ENCODE results near the gene MPDZ.

Gene MPDZ, protein sequence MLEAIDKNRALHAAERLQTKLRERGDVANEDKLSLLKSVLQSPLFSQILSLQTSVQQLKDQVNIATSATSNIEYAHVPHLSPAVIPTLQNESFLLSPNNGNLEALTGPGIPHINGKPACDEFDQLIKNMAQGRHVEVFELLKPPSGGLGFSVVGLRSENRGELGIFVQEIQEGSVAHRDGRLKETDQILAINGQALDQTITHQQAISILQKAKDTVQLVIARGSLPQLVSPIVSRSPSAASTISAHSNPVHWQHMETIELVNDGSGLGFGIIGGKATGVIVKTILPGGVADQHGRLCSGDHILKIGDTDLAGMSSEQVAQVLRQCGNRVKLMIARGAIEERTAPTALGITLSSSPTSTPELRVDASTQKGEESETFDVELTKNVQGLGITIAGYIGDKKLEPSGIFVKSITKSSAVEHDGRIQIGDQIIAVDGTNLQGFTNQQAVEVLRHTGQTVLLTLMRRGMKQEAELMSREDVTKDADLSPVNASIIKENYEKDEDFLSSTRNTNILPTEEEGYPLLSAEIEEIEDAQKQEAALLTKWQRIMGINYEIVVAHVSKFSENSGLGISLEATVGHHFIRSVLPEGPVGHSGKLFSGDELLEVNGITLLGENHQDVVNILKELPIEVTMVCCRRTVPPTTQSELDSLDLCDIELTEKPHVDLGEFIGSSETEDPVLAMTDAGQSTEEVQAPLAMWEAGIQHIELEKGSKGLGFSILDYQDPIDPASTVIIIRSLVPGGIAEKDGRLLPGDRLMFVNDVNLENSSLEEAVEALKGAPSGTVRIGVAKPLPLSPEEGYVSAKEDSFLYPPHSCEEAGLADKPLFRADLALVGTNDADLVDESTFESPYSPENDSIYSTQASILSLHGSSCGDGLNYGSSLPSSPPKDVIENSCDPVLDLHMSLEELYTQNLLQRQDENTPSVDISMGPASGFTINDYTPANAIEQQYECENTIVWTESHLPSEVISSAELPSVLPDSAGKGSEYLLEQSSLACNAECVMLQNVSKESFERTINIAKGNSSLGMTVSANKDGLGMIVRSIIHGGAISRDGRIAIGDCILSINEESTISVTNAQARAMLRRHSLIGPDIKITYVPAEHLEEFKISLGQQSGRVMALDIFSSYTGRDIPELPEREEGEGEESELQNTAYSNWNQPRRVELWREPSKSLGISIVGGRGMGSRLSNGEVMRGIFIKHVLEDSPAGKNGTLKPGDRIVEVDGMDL (N-terminal part only)

DNA sequence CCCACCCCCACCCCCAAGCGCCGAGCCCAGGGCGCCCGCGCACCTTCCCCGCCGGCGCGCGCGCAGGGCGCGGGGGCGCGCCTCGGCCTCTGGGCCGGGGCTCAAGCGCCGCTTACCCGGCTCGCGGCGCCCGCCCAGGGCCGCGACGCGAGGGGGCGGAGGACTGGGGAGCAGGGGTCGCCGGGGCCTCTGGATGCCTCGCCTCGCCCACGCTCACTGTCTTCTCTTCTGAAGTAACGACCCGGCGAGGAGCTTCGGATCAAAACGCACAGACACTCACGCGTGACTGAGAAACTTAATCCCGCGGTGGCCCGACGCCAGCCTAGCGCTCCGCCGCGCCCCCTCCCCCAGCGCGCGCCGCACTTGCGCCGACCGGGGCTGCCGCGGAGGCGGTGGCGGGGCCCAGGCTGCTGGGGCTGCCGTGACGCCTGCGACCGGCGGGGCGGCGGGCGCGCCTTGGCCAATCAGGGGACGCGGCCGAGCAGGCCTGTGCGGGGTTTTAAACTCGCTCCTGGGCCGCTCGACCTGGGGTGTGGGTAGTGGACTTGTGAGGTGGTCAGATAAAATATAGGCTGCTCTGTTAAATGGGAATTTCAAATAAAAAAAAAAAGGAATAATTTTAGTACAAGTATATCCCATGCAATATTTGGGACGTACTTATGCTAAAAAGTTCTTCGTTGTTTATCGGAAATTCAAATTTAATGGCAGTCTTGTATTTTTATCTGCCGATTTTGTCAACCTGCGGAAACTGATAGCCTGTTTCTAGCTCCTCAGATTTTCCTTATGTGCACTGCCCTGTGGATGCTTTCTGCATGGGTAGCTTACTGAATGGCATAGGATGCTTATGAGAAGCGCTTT, at the start of gene MPDZ:
Gene MPDZ (minus strand): TSS at position 409 of the 858 bp plus-strand sequence. CDS start 29,377 bp downstream, outside the sequence.
- DNase-seq, result no peak

DNA sequence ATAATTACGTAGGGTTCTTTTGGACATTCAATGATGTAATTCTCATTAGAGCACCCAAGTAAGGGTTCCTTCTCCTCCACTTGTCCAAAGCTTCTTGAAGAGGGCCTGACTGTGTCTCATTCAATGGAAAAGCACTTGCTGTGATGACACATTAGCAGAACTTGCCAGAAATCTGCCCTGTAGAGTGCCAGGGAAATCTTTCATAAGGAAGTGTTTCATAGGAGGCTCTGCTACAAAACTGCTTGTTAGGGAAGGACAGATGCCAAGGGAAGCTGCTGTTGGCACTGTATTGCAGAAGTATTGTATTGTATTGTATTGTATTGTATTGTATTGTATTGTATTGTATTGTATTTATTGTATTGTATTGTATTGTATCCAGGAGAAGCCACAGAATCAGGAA, 45.5 kb upstream of the MPDZ start:
- DNase-seq, result no peak

DNA sequence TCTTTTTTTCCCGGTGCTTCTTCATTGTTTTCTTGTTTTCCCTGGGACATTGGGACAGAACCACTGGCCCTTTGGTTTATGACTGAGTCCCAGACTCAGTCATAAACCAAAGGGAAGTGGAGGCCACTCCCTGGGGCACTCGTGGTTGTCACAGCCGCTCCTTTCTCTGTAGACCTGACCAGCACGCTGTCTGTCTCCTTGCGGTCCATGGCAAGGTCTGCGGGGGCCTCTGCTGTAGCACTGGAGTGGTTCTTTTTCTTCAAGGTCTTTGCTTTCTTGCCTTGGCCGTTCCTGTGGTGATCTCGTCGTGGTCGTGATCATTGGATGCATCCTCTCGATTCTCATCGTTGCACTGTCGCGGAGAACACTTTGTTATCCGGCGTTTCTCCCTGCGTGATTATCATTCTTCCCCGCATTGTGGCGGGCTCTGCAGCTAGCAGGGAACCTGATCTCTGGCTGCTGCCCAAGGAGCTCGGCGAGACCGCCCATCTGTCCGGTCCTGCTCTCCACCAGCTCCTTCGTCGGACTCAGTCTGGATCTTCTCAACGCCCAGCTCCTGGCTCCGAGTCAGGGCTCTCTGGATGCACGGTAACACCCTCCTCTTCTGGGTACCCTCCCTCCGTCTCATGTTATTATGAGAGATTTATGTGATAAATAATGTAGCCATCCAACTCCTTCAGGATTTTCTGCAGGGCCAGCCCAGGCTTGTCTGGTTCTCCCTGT, 43.5 kb upstream of the MPDZ start:
- no peak for DNase-seq

DNA sequence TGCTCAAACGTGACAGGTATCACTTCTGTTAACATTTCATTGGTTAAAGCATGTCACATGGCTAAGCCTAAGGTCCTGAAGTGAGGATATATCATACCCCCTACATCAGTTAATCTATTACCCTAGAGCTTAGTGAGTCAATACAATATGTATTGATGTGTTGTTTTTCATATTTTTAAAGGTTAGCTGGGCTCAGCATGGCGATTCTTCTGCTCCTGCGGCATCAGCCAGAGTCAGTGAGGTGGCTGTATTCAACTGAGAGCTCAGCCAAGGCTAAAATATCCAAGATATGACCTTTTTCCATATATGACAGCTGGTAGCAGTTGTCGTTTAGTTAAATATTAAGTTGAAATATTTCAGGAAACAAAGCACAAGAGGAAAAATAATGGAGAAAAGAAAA, 38.5 kb upstream of the MPDZ start:
- no peak for DNase-seq

DNA sequence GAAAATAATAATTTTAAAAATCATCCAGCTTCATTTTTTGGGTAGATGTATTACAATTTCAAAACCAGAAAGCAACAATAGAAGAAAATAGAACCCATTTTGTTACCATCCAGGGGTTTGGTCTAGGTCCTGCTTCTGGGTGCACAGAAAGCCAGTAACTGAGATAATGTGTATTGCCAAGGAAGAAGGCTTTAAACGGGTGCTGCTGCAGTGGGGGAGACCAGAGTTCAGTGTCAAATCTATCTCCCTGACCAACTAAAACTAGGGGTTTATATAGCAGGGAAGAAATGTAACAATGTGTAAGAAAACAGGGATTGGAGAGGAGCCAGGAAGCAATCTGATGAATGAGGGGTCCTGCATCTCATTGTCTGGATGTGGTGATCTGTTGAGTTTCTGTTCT, 17.5 kb upstream of the MPDZ start:
- no peak for DNase-seq

DNA sequence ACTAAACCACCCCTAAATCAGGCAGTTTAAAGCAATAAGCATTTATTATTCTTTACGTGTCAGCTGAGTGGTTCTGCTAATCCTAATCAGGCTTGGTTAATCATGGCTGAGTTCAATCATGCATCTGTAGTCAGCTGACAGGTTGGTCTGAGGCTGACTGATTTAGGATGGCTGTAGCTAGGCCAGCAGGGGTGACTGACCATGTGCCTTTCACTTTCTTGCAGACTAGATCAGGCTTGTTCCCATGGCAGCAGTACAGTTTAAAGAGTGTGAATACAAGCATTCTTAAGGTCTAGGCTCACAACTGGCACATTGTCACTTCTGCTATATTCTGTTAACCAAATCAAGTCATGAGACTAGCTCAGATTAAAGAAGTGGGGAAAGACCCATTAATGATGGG, 16.1 kb upstream of the MPDZ start:
- DNase-seq, result no peak

DNA sequence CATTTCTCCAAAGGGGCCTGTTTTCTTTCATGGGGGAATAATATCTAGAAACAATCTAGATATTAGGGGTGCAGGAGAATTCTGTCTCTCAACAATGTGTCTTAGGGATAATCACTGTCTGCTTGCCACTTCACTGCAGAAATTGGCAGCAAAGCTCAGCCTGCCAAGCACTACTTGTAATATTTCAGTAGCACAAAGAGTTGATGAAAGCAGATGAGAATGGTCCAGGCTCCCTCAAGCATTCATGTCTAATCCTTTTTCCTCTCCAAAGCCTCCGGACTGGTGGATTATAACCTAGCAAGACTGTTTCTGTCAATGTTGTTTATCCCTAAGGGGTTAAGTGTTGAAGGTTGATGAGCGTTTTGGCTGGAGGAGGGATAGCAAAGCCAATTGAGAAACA, 13.3 kb upstream of the MPDZ start:
- no peak for DNase-seq

DNA sequence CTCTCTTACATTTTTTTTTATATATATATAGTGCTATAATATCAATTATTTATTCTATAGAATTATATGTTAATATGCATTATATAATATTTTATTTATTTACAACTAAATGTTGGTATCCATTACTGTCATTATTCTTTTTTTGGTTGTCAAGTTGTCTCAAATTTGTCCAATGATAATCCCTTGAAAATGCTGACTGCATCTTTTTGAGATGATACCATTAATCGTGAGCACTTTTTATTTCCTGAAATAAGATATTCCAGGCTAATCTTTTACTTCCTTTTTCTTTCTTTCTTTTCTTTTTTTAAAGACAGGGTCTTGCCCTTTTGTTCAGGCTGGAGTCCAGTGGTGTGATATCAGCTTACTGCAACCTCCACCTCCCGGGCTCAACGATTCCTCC, 12.7 kb upstream of the MPDZ start:
- DNase-seq, result no peak

DNA sequence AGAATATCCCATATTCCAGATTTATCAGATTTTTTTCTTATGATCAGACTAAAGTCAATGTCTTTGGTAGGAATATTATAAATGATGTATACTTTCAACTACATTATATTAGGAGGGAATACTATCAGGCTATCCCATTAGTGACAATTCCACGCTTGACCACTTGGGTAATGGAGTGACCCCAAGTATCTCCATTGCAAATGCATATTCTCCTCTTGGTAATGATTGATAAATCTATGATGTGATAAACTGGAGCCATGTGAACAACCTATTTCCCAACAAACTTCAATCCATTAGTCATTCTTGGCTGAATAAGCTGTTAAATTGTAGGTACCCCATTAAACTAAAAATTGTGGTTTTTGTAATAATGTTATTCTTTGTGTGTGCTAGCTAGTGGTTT, 12.2 kb upstream of the MPDZ start:
- no peak for DNase-seq

DNA sequence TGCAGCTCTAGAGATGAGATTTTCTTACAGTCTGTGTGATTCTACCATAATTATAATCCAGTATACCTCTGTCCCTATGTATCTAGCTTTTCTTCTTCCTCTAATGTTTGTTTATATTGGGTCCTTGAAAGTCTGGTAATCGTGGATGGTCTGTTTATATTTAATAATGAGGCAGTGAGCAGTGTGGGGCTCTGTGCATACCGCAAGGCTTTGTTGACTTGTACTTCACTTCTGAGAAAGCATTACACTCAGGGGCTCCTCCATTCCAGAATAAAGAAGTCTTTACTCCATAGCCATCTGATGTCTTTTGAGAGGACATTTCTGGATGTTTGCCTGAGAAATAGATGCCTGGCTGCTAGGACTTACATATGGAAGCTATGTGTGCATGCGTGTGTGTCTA, 4.5 kb upstream of the MPDZ start:
- no peak for DNase-seq

DNA sequence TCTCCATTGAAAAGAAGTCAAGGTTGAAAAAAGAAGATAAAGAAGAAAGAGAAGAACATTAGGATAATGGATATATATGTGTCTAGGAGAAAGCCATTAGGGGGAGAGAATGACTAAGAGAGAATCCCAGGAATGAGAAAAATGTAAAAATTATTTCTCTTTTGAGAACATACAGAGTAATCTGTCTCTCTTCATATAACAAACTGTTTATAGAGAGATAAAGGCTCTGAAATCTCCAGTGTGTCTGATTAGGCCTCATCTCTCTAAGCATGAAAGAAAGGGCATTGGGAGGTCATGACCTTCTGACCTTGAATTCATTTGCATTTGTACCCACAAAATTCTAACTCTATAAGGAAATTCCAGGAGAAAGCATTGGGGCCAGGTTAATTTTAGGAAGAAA, 3.5 kb upstream of the MPDZ start:
- DNase-seq, result no peak

DNA sequence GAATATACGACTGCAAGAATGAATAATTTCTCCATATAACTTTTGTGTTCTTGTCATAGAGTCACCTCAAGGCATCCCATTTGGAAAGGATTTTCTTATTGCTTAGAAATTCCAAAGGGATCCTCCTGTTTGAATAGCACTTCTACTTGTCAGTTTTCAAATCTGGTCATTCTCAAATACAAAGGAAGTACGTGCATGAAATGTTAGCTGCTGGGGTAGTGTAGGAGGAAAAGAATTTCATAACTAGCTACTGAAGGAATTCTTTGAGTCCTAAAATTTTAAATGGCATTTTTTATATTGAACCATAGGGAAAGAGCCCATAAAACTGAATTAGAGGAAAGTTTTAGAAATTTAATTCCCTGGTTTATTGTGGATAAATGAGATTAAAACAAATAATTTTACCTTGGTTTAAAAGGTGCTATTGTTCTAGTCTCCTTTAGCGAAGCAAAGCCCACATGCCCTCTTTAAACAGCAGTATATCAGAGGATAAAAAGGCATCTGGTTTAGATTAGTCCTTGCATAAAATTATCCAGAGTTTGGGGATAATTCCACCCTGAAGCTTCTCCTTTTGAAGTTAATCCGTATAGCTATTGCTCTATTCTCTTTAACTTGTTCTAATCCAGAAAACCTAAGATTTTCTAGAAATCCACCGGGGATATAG, 2.0 kb upstream of the MPDZ start:
- DNase-seq, result no peak

DNA sequence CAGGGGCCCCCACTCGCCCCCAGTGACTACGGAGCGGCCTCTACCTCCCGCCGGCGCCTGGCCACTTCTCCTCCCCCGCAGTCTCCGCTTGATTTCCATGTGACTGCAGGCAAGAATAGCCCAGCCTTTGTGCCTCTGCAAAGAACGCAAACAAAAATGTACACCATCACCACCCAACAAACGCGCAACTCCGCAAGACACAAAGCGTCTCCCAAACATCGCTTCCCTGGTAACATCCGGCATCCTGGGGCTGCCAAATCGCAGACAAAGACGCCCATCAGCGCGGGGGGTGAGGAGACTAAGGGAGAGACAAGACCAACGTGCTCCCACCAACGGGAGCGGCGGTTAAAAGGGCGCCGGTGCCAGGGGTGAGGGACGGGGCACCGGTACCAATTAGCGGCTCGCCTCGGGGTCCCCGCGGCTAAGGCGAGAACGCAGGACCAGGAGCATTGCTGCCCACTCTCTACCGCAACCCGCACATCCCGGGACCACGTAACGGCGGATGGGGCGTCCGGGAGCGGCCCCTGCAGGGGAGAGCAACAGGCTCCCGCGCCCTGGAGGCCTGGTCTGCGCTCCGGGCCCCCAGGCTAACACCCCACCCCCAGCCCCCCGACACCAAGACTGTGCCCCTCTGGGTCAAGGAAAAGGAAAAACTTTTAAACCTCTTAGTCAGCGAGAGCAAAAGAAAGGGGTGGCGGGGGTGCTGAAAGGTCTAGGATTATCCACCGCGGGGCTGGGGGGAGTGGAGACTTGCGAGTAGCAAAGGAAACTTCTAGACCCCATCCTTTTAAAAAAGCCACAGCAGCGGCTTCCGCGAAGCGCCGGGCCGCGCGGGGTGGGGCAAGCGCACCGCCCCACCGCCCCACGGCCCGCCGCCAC, 885 bp downstream of the MPDZ start:
- no peak for DNase-seq

DNA sequence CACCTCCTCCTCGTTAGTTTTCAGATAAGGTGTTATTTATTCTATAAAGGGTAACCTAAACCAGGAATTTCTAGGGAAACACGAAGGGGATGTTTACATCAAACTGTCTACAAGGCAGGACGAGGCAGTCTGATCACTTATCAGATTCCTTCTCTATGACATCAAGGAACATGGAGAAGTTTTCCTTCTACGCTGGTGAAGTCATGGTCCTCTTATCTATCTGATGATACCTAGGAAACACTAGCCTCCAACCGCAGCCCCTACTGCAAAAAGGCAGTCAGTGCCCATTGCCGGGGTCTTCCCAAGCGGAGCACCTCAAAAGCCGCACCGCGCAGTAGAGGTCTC, 1.5 kb downstream of the MPDZ start:
- no peak for DNase-seq

DNA sequence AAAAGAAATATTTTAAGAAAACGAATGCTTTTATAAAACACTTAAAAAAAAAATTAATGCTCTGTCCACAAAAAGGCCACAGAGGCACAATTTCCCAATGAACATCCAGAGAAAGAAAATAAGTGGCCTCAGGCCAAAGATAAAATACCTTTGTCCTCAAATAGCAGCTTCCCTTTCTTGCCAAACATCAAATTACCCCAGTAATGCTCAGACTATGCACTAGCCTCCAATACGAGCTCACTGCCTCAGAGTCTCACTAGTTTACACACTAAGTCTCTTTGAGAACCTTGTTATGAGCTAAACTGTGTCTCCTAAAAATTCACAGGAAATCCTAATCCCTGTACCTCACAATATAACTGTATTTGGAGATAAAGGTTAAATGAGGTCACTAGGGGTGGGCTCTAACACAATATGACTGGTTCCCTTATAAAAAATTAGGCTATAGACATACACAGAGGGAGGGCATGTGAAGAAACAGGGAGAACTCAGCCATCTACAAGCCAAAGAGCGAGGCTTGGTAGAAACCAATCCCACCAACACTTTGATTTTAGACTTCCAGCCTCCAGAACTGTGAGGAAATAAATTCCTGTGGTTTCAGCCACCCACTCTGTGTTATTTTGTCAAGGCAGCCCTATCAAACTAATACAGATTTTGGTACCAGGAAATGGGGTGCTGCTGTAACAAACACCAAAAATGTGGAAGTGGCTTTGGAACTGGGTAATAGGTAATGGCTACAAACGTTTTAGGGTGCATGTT, 4.4 kb downstream of the MPDZ start:
- no peak for DNase-seq

DNA sequence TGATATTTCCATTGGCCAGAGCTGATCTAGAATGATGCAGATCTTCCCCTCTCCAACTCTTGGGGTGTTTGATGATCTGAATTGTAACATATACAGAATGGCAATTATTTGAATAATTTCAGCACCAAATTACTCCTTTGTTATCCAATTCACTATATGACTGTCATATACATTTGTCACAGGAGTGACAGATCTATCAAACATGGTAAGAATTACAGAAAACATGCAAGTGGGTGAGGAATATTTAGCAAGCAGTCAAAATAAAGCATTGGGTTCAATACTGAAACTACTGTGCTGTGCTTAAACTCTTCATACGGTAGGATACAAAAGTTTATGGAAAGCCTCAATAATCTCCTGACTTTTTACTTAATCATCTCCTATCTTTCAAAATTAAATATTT, 8.8 kb downstream of the MPDZ start:
- DNase-seq, result no peak

DNA sequence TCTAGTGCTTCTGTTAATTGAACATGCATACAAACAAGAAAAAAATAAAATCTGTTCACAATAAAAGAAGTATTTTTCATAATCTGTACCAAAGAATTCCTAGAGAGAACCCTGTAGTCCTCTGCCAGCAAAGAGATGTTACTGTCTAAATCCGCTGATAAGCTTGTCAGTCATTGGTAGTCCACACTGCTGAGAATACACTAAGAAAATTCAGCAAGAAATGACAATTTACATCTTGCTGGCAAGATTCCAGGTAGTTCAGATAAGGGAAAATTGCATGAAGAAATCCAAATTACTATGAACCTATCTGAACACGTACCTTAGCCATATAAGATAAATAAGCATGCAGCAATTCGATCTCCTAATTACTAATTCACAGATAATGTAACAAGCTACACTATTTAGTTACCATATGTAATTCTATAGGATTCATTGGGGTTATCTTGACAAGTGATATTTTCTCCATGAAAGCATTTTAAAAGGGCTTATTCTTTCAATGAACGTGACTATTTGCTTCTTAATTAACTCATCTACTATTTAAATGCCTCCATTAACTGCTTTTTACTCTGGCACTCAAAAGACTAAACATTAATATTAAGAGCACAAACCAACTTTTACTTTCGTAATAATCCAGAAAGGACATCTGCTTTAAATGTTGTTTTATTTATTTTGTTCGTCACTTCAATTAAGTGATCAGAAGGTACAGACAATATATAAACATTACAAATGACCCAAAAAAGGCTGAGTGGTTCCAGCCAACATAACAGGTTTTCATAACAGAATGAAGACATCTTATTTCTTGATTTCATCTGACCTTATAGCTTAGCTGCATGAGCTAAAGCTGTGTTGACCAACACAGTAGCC, 9.7 kb downstream of the MPDZ start:
- no peak for DNase-seq

DNA sequence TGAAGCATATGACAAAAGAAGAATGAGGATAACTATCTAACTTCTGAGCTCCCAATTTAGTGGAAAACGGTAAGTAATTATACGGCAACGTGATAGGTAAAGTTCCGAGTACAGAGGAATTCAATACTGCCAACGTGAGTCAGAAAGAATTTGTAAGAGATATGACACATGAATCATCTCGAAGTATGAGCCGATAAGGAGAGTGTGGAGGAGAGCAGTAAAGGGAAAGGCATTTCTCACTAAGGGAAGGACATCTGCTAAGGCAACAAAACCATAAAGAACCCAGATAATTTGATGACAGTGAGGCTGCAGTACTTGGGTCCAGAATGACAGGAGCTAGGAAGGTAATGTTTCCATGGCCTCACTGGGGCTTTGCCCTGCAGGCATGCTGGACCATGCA, 11.0 kb downstream of the MPDZ start:
- no peak for DNase-seq

DNA sequence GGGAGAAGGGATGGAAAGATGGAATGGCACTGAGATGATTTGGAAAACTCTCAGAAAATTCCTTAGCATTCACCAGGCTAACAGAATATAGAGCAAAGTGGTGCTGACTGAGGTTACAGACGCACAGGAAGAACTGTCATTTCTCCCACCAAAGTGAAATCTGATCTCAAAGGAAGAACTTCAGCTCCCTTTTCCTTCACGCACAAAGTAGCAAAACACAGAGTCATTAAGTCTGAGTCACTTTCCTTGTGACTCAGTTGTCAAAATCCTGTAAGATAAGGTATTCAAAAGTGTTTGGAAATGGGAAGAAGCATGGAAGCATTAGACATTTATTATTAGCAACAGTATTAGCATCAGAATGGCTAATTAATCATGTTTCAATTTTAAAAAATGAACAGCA, 11.7 kb downstream of the MPDZ start:
- no peak for DNase-seq

All from NCI-H1436 treated with DMSO at 0.1 percent for 48 hours (cell line).